GM12891 (cell line): ENCODE results near the gene SYNPR.

Experiments
- POLR2A ChIP-seq: IDR thresholded peaks from 2 replicates; pipeline ENCODE4 v1.6.1; 2011; ENCODE audit warnings: low read depth, low read length, control low read depth
- POLR2AphosphoS5 ChIP-seq: IDR thresholded peaks from 2 replicates; pipeline ENCODE4 v1.6.1; 2011; ENCODE audit warnings: low read depth, low read length, control low read depth
- POU2F2 ChIP-seq: IDR thresholded peaks from 2 replicates; pipeline ENCODE4 v1.6.1; 2011; ENCODE audit warnings: low read depth, mild to moderate bottlenecking, control low read depth, low read length, moderate library complexity
- SPI1 ChIP-seq: IDR thresholded peaks from 2 replicates; pipeline ENCODE4 v1.6.1; 2011; ENCODE audit warnings: low read depth, low read length, control low read depth
- TAF1 ChIP-seq: IDR thresholded peaks from 2 replicates; pipeline ENCODE4 v1.6.1; 2011; ENCODE audit warnings: low read depth, low read length, control low read depth

GRCh38 chr3:63456901-63457300 lies 178.8 kb downstream of the SYNPR start:
- TF ChIP-seq POLR2AphosphoS5 (no peak), POLR2A (no peak), TAF1 (no peak), SPI1 (no peak), POU2F2 (no peak)
